ENCODE measurements around the gene IRF9. TPM values are rescaled to one million over a fixed set of nuclear protein-coding genes. Genes with fewer than 3 reads are reported as not detected.

The IRF9 gene
- total RNA-seq, 1 experiment from 2014 or later: 27.6 TPM

GRCh38 chr14:24212924-24213865 is 52.1 kb downstream of the IRF9 start, which contains the start of gene CHMP4A:
Gene CHMP4A (minus strand): TSS chr14:24213488. CDS start chr14:24213439, 49 bp downstream.
- H3K27me3 Mint-ChIP-seq (ENCODE audit: low read depth): no peaks in the 10 kb centered on the region; the same call in 1 of the 2 replicates
- H4K20me1 ChIP-seq (ENCODE audit: control insufficient read depth, insufficient read depth, insufficient read length): no peaks in the 10 kb centered on the region
- H3K9ac ChIP-seq (ENCODE audit: extremely low read depth, insufficient read length, low read length): peak within 1 kb of the TSS; percentile 93
- H3K4me2 ChIP-seq (ENCODE audit: insufficient read depth, insufficient read length, low read length): peak within 1 kb of the TSS; percentile 67
- H3K9me3 Mint-ChIP-seq: no peaks in the 10 kb centered on the region; a peak in 1 of 5 replicates
- peaks cover 13 to 43% (median 32%) of the 10 kb centered on the region in 3 experiments; a peak in 6 of 7 replicates for H3K36me3 Mint-ChIP-seq (ENCODE audit: insufficient read depth in 1 of 3, low read depth in 3 of 3)
- no peak within 1 kb of the TSS for H2AK5ac ChIP-seq (ENCODE audit: insufficient read length, low read length)
- peak; percentile 27; the same call in 1 of the 3 replicates for TF ChIP-seq CTCF (conservative IDR thresholded peaks at IDR 0.05)
- H4K8ac ChIP-seq (replicated peaks; ENCODE audit: insufficient read length, low read depth, low read length): no peak within 1 kb of the TSS
- no peaks in the 10 kb centered on the region for H3K9me3 ChIP-seq (ENCODE audit: control insufficient read depth, low read depth, low read length)
- H3K27me3 ChIP-seq (ENCODE audit: insufficient read depth, low read length): no peaks in the 10 kb centered on the region
- peak within 1 kb of the TSS; percentile 60 for H3K56ac ChIP-seq (ENCODE audit: insufficient read length, low read depth, low read length)
- peak; percentile 99 for DNase-seq
- H3K79me2 ChIP-seq (ENCODE audit: insufficient read depth, low read length): no peaks in the 10 kb centered on the region
- H3K23ac ChIP-seq (ENCODE audit: insufficient read length, low read depth, low read length): no peak within 1 kb of the TSS
- no peak within 1 kb of the TSS for H2BK15ac ChIP-seq (ENCODE audit: low read depth, low read length)
- peak within 1 kb of the TSS; percentile 93 for H3K18ac ChIP-seq (ENCODE audit: insufficient read length, low read depth, low read length)
- peak within 1 kb of the TSS; percentile 94 for H3K14ac ChIP-seq (ENCODE audit: insufficient read depth, low read length)
- no peaks in the 10 kb centered on the region for H3K79me1 ChIP-seq (ENCODE audit: insufficient read depth, low read depth, low read length, poor library complexity, severe bottlenecking)
- H3K4me1 ChIP-seq (ENCODE audit: insufficient read depth, low read length): no peaks in the 10 kb centered on the region
- peaks cover 18 to 26% of the 10 kb centered on the region in 2 experiments for H3K4me1 Mint-ChIP-seq
- H3K4me3 Mint-ChIP-seq: peak within 1 kb of the TSS; percentile 91 to 96
- WGBS (ENCODE audit: extremely low coverage, insufficient read length, low lambda C conversion rate): no CpG with 5 or more reads among the region's 53 CpGs
- peak within 1 kb of the TSS; percentile 49; the same call in 1 of the 2 replicates for H3K4ac ChIP-seq (ENCODE audit: low read depth, low read length)
- no peak within 1 kb of the TSS for H2BK20ac ChIP-seq (ENCODE audit: low read depth, low read length, poor library complexity, severe bottlenecking)
- peak within 1 kb of the TSS; percentile 63 for H2BK120ac ChIP-seq (ENCODE audit: low read depth, low read length, poor library complexity, severe bottlenecking)
- peak within 1 kb of the TSS; percentile 41 for H3K27ac ChIP-seq (ENCODE audit: insufficient read length, low read depth, low read length)
- peaks cover 11% of the 10 kb centered on the region for H3K23me2 ChIP-seq (ENCODE audit: insufficient read length, low read depth, low read length, poor library complexity, severe bottlenecking)
- no peak within 1 kb of the TSS for H4K5ac ChIP-seq (ENCODE audit: insufficient read length, low read depth, low read length)
- H3K27ac Mint-ChIP-seq: peak within 1 kb of the TSS; percentile 88 to 100 (median 100)
- H2BK5ac ChIP-seq (ENCODE audit: insufficient read length, low read length): peak within 1 kb of the TSS; percentile 61
- no peak within 1 kb of the TSS for H2BK12ac ChIP-seq (ENCODE audit: insufficient read length, low read depth, low read length)
- no peak within 1 kb of the TSS for H2AFZ ChIP-seq (ENCODE audit: low read length)
- H4K91ac ChIP-seq (ENCODE audit: insufficient read length, low read depth, low read length): no peak within 1 kb of the TSS
- no peak within 1 kb of the TSS for H3T11ph ChIP-seq (ENCODE audit: low read length)

Data from H9 (cell line).